NCI-H82 (cell line): ENCODE measurements around the gene NPAS3.

Experiments
- DNase-seq: peaks from one replicate; lab custom pipeline; 2025; lab: John Stamatoyannopoulos, UW

Gene NPAS3

GRCh38 chr14:33714527-33715226, 776.0 kb downstream of the NPAS3 start:
- peak; percentile 23 for DNase-seq

GRCh38 chr14:33715227-33715528, 776.5 kb downstream of the NPAS3 start:
- DNase-seq = no peak

- no peak for DNase-seq
These were observed 778.2 kb downstream of the NPAS3 start for GRCh38 chr14:33716921-33717320.

- peak; percentile 3 for DNase-seq
These were observed 779.2 kb downstream of the NPAS3 start for GRCh38 chr14:33717866-33718265.

GRCh38 chr14:33720284-33720787, 781.7 kb downstream of the NPAS3 start:
- DNase-seq = no peak

GRCh38 chr14:33726685-33727084, 788.0 kb downstream of the NPAS3 start:
- DNase-seq = no peak

GRCh38 chr14:33727606-33728005, 788.9 kb downstream of the NPAS3 start:
- DNase-seq = no peak

- no peak for DNase-seq
These were observed 789.4 kb downstream of the NPAS3 start for GRCh38 chr14:33728010-33728498.

GRCh38 chr14:33730156-33730555, 791.5 kb downstream of the NPAS3 start:
- DNase-seq = no peak

- no peak for DNase-seq
These were observed 793.5 kb downstream of the NPAS3 start for GRCh38 chr14:33732175-33732574.

- no peak for DNase-seq
These were observed 794.6 kb downstream of the NPAS3 start for GRCh38 chr14:33733310-33733709.

GRCh38 chr14:33733721-33734120, 795.0 kb downstream of the NPAS3 start:
- no peak for DNase-seq

- no peak for DNase-seq
These were observed 795.7 kb downstream of the NPAS3 start for GRCh38 chr14:33734387-33734786.

- no peak for DNase-seq
These were observed 797.7 kb downstream of the NPAS3 start for GRCh38 chr14:33736299-33736825.

- no peak for DNase-seq
These were observed 798.3 kb downstream of the NPAS3 start for GRCh38 chr14:33736979-33737378.

GRCh38 chr14:33737446-33737845, 798.8 kb downstream of the NPAS3 start:
- no peak for DNase-seq

GRCh38 chr14:33738029-33738428, 799.4 kb downstream of the NPAS3 start:
- DNase-seq = peak; percentile 18

- no peak for DNase-seq
These were observed 799.8 kb downstream of the NPAS3 start for GRCh38 chr14:33738491-33738890.

GRCh38 chr14:33740531-33740930, 801.9 kb downstream of the NPAS3 start:
- DNase-seq = no peak

GRCh38 chr14:33742166-33742565, 803.5 kb downstream of the NPAS3 start:
- no peak for DNase-seq

- DNase-seq = no peak
These were observed 806.5 kb downstream of the NPAS3 start for GRCh38 chr14:33745163-33745562.

GRCh38 chr14:33747749-33748148, 809.1 kb downstream of the NPAS3 start:
- DNase-seq = no peak

GRCh38 chr14:33754261-33754660, 815.6 kb downstream of the NPAS3 start:
- no peak for DNase-seq

- DNase-seq = peak; percentile 49
These were observed 816.7 kb downstream of the NPAS3 start for GRCh38 chr14:33755358-33755757.
